Measurements from ENCODE around the gene HSPA9. TPM values are rescaled to one million over a fixed set of nuclear protein-coding genes. Genes with fewer than 3 reads are reported as not detected.

Gene HSPA9
- polyA plus RNA-seq, 1 donor from 2014 or later = 280 TPM

GRCh38 chr5:138539791-138540190 is 35.4 kb downstream of the HSPA9 start:
- Histone ChIP-seq H3K4me2 (ENCODE audit: low read length) (no peak overlapping the region), H3K9me2 (ENCODE audit: insufficient read depth, low read length) (no peaks in the 10 kb centered on the region), H3K79me2 (replicated peaks; ENCODE audit: insufficient read depth, low read length) (peaks cover 69% of the 10 kb centered on the region), H3K4me3 (ENCODE audit: low read length) (no peak overlapping the region), H3K27ac (ENCODE audit: low read length) (no peak overlapping the region), H3K9ac (ENCODE audit: low read length) (no peak overlapping the region), H2AFZ (ENCODE audit: low read depth, low read length) (no peak overlapping the region), H4K20me1 (ENCODE audit: insufficient read depth) (no peaks in the 10 kb centered on the region), H3F3A (ENCODE audit: insufficient read depth, low read length, poor library complexity, severe bottlenecking) (no peaks in the 10 kb centered on the region), H3K36me3 (ENCODE audit: insufficient read depth, low read length) (peaks cover 3% of the 10 kb centered on the region), H3K27me3 (ENCODE audit: insufficient read depth, low read depth, low read length) (no peaks in the 10 kb centered on the region), H3K9me3 (ENCODE audit: low read length) (no peaks in the 10 kb centered on the region)
- TF ChIP-seq, protein P1, sequence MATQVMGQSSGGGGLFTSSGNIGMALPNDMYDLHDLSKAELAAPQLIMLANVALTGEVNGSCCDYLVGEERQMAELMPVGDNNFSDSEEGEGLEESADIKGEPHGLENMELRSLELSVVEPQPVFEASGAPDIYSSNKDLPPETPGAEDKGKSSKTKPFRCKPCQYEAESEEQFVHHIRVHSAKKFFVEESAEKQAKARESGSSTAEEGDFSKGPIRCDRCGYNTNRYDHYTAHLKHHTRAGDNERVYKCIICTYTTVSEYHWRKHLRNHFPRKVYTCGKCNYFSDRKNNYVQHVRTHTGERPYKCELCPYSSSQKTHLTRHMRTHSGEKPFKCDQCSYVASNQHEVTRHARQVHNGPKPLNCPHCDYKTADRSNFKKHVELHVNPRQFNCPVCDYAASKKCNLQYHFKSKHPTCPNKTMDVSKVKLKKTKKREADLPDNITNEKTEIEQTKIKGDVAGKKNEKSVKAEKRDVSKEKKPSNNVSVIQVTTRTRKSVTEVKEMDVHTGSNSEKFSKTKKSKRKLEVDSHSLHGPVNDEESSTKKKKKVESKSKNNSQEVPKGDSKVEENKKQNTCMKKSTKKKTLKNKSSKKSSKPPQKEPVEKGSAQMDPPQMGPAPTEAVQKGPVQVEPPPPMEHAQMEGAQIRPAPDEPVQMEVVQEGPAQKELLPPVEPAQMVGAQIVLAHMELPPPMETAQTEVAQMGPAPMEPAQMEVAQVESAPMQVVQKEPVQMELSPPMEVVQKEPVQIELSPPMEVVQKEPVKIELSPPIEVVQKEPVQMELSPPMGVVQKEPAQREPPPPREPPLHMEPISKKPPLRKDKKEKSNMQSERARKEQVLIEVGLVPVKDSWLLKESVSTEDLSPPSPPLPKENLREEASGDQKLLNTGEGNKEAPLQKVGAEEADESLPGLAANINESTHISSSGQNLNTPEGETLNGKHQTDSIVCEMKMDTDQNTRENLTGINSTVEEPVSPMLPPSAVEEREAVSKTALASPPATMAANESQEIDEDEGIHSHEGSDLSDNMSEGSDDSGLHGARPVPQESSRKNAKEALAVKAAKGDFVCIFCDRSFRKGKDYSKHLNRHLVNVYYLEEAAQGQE (IDR thresholded peaks at IDR 0.05; ENCODE audit: borderline replicate concordance) = no peak
- TF ChIP-seq, protein P2, sequence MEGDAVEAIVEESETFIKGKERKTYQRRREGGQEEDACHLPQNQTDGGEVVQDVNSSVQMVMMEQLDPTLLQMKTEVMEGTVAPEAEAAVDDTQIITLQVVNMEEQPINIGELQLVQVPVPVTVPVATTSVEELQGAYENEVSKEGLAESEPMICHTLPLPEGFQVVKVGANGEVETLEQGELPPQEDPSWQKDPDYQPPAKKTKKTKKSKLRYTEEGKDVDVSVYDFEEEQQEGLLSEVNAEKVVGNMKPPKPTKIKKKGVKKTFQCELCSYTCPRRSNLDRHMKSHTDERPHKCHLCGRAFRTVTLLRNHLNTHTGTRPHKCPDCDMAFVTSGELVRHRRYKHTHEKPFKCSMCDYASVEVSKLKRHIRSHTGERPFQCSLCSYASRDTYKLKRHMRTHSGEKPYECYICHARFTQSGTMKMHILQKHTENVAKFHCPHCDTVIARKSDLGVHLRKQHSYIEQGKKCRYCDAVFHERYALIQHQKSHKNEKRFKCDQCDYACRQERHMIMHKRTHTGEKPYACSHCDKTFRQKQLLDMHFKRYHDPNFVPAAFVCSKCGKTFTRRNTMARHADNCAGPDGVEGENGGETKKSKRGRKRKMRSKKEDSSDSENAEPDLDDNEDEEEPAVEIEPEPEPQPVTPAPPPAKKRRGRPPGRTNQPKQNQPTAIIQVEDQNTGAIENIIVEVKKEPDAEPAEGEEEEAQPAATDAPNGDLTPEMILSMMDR (IDR thresholded peaks at IDR 0.05; ENCODE audit: poor library complexity, severe bottlenecking) = no peak
- TF ChIP-seq POLR2AphosphoS5 (IDR thresholded peaks at IDR 0.05) (no peak), TAF1 (IDR thresholded peaks at IDR 0.05; ENCODE audit: low read depth) (no peak), MXI1 (conservative IDR thresholded peaks at IDR 0.05; ENCODE audit: poor library complexity, severe bottlenecking) (no peak), SMC3 (conservative IDR thresholded peaks at IDR 0.05; ENCODE audit: poor library complexity) (no peak), EP300 (conservative IDR thresholded peaks at IDR 0.05; ENCODE audit: poor library complexity, severe bottlenecking) (no peak), RAD21 (conservative IDR thresholded peaks at IDR 0.05) (no peak), EZH2 (IDR thresholded peaks at IDR 0.05; ENCODE audit: borderline replicate concordance, insufficient read depth, low read length, poor library complexity, severe bottlenecking) (no peak)

GRCh38 chr5:138538943-138539627 is 36.1 kb downstream of the HSPA9 start:
- no peaks in the 10 kb centered on the region for H3F3A ChIP-seq (ENCODE audit: insufficient read depth, low read length, poor library complexity, severe bottlenecking)
- no peak overlapping the region for H3K4me3 ChIP-seq (ENCODE audit: low read length)
- no peaks in the 10 kb centered on the region for H3K9me3 ChIP-seq (ENCODE audit: low read length)
- no peaks in the 10 kb centered on the region for H3K9me2 ChIP-seq (ENCODE audit: insufficient read depth, low read length)
- H3K4me2 ChIP-seq (ENCODE audit: low read length) = no peak overlapping the region
- no peak for TF ChIP-seq SMC3 (conservative IDR thresholded peaks at IDR 0.05; ENCODE audit: poor library complexity)
- TF ChIP-seq, protein P2 (IDR thresholded peaks at IDR 0.05; ENCODE audit: poor library complexity, severe bottlenecking) = no peak
- TF ChIP-seq RAD21 (conservative IDR thresholded peaks at IDR 0.05) = no peak
- TF ChIP-seq MXI1 (conservative IDR thresholded peaks at IDR 0.05; ENCODE audit: poor library complexity, severe bottlenecking) = no peak
- no peak for TF ChIP-seq TAF1 (IDR thresholded peaks at IDR 0.05; ENCODE audit: low read depth)
- no peak for TF ChIP-seq EZH2 (IDR thresholded peaks at IDR 0.05; ENCODE audit: borderline replicate concordance, insufficient read depth, low read length, poor library complexity, severe bottlenecking)
- TF ChIP-seq, protein P1 (IDR thresholded peaks at IDR 0.05; ENCODE audit: borderline replicate concordance) = no peak
- no peak for TF ChIP-seq POLR2AphosphoS5 (IDR thresholded peaks at IDR 0.05)
- TF ChIP-seq EP300 (conservative IDR thresholded peaks at IDR 0.05; ENCODE audit: poor library complexity, severe bottlenecking) = no peak
- H3K27me3 ChIP-seq (ENCODE audit: insufficient read depth, low read depth, low read length) = no peaks in the 10 kb centered on the region
- H3K36me3 ChIP-seq (ENCODE audit: insufficient read depth, low read length) = peaks cover 3% of the 10 kb centered on the region
- H2AFZ ChIP-seq (ENCODE audit: low read depth, low read length) = no peak overlapping the region
- H3K27ac ChIP-seq (ENCODE audit: low read length) = no peak overlapping the region
- peaks cover 69% of the 10 kb centered on the region for H3K79me2 ChIP-seq (replicated peaks; ENCODE audit: insufficient read depth, low read length)
- no peak overlapping the region for H3K9ac ChIP-seq (ENCODE audit: low read length)
- H4K20me1 ChIP-seq (ENCODE audit: insufficient read depth) = no peaks in the 10 kb centered on the region

Data from neural cell (in vitro differentiated cells).